ENCODE results near the gene COX20. TPM values are rescaled to one million over a fixed set of nuclear protein-coding genes. Genes with fewer than 3 reads are reported as not detected.
A peak's percentile ranks its signal among the peaks of the same experiment; 100 is the strongest.

COX20 gene
- total RNA-seq, 4 donors from 2014 or later: 81.7 to 120 (median 96.0) TPM

DNA sequence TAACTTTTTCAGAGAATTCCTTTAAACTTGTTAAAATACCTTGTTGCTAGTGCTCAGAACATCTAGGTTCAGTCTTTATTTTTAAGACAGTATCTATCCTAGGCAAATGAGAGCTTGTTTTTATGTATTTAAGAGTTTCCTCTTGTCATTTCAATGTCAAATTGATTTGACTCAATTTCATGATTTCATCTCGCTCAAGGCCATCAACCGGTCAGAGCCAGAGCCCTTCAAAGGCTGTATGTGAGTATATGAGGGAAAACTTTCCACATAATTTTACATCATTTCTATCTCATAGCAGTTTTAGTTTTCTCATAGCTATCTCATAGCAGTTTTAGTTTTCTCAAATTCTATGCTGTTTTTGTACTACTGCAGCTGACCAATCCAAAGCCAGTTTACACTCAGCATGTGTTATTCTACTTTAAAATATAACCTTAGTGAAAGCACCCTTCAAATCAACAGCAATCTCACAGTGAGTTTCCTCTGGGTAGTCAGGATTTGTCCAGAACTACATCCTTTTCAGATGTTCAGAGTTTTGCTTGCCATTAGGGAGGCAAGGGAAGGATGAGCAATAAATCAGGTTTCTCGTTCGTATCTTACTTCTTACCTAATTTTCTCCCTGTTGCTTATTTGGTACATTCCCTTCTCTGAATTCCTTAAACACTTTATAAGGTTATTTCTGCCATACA, 16.2 kb downstream of the COX20 start:
- peaks cover 47 to 97% of the 10 kb centered on the region in 2 donors for H3K36me3 ChIP-seq

DNA sequence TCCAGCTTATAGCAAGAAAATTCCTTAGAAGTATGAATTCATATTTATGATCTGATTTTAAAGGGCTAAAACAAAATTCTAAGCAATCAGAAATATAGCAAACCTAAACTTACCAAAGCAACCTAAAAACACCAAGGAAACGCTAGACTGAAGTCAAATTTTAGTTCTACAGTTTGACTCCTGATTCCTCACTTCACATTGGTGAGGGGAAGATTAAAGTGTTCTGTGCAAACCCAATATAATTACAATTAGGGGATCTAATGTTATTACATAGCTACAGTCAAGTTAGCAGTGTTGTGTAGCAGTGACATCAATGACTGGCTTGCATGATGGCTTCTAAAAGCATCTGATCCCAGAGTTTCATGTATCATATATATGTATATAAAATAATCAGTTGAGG, 17.2 kb downstream of the COX20 start:
- H3K36me3 ChIP-seq: peaks cover 53 to 98% of the 10 kb centered on the region in 2 donors
- H3K9me3 ChIP-seq: no peaks in the 10 kb centered on the region
- H3K4me1 ChIP-seq: peaks cover 2 to 88% (median 12%) of the 10 kb centered on the region in 3 donors
- no peak overlapping the region for H3K4me3 ChIP-seq
- ATAC-seq: no peak
- TF ChIP-seq POLR2A (IDR thresholded peaks at IDR 0.05) (no peak), POLR2AphosphoS5 (IDR thresholded peaks at IDR 0.05) (no peak), EP300 (IDR thresholded peaks at IDR 0.05) (no peak)
- TF ChIP-seq, protein P1, sequence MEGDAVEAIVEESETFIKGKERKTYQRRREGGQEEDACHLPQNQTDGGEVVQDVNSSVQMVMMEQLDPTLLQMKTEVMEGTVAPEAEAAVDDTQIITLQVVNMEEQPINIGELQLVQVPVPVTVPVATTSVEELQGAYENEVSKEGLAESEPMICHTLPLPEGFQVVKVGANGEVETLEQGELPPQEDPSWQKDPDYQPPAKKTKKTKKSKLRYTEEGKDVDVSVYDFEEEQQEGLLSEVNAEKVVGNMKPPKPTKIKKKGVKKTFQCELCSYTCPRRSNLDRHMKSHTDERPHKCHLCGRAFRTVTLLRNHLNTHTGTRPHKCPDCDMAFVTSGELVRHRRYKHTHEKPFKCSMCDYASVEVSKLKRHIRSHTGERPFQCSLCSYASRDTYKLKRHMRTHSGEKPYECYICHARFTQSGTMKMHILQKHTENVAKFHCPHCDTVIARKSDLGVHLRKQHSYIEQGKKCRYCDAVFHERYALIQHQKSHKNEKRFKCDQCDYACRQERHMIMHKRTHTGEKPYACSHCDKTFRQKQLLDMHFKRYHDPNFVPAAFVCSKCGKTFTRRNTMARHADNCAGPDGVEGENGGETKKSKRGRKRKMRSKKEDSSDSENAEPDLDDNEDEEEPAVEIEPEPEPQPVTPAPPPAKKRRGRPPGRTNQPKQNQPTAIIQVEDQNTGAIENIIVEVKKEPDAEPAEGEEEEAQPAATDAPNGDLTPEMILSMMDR (IDR thresholded peaks at IDR 0.05): no peak
- 94 to 100% methylated on average over 1 of the region's 1 CpG for WGBS, 2 donors (ENCODE audit: low coverage in 1 of 2)
- H3K27me3 ChIP-seq: no peaks in the 10 kb centered on the region
- H3K27ac ChIP-seq: no peak overlapping the region

More for the DNA sequence above, 16.2 kb downstream of the COX20 start:
- no peaks in the 10 kb centered on the region for H3K27me3 ChIP-seq
- no peaks in the 10 kb centered on the region for H3K9me3 ChIP-seq
- peaks cover 2 to 78% (median 12%) of the 10 kb centered on the region in 3 donors for H3K4me1 ChIP-seq
- TF ChIP-seq, protein P1 (IDR thresholded peaks at IDR 0.05): no peak
- TF ChIP-seq POLR2A (IDR thresholded peaks at IDR 0.05) (no peak), POLR2AphosphoS5 (IDR thresholded peaks at IDR 0.05) (no peak), EP300 (IDR thresholded peaks at IDR 0.05) (no peak)
- H3K4me3 ChIP-seq: no peak overlapping the region
- H3K27ac ChIP-seq: peak overlapping the region in 1 of 4 donors; percentile 29
- no peak for ATAC-seq
- WGBS, 2 donors (ENCODE audit: low coverage in 1 of 2): 75 to 80% methylated on average over 4 of the region's 4 CpGs

- peaks cover 10 to 90% (median 14%) of the 10 kb centered on the region in 3 donors for H3K4me1 ChIP-seq
- 53 to 60% methylated on average over 5 of the region's 5 CpGs for WGBS, 2 donors (ENCODE audit: low coverage in 1 of 2)
- no peaks in the 10 kb centered on the region for H3K27me3 ChIP-seq
- no peak overlapping the region for H3K4me3 ChIP-seq
- no peak overlapping the region for H3K27ac ChIP-seq
- no peaks in the 10 kb centered on the region for H3K9me3 ChIP-seq
- TF ChIP-seq POLR2A (IDR thresholded peaks at IDR 0.05): no peak
- no peak for TF ChIP-seq EP300 (IDR thresholded peaks at IDR 0.05)
- TF ChIP-seq, protein P1 (IDR thresholded peaks at IDR 0.05): no peak
- no peak for TF ChIP-seq POLR2AphosphoS5 (IDR thresholded peaks at IDR 0.05)
- ATAC-seq: no peak
- peaks cover 56 to 98% of the 10 kb centered on the region in 2 donors for H3K36me3 ChIP-seq
Observed at GRCh38 chr1:244854166-244854565, 18.7 kb downstream of the COX20 start.

GRCh38 chr1:244854865-244855578, 19.6 kb downstream of the COX20 start:
- 52 to 63% methylated on average over 5 to 7 of the region's 7 CpGs for WGBS, 2 donors (ENCODE audit: low coverage in 1 of 2)
- H3K36me3 ChIP-seq: peaks cover 56 to 100% of the 10 kb centered on the region in 2 donors

More at GRCh38 chr1:244854865-244855578, 19.6 kb downstream of the COX20 start:
- no peak overlapping the region for H3K4me3 ChIP-seq
- H3K4me1 ChIP-seq: peaks cover 12 to 92% (median 16%) of the 10 kb centered on the region in 3 donors
- no peak for ATAC-seq
- H3K27me3 ChIP-seq: no peaks in the 10 kb centered on the region
- TF ChIP-seq EP300 (IDR thresholded peaks at IDR 0.05): no peak
- TF ChIP-seq, protein P1 (IDR thresholded peaks at IDR 0.05): no peak
- TF ChIP-seq POLR2AphosphoS5 (IDR thresholded peaks at IDR 0.05): no peak
- TF ChIP-seq POLR2A (IDR thresholded peaks at IDR 0.05): no peak
- no peaks in the 10 kb centered on the region for H3K9me3 ChIP-seq
- H3K27ac ChIP-seq: peak overlapping the region in 2 of 4 donors; percentile 4 to 29

Measured in gastroesophageal sphincter (tissue), 4 donors.